Esophagus muscularis mucosa (tissue), 4 donors: ENCODE results near the gene RHBDL3. TPM values are rescaled to one million over a fixed set of nuclear protein-coding genes. Genes with fewer than 3 reads are reported as not detected.
A peak's percentile ranks its signal among the peaks of the same experiment; 100 is the strongest.

Experiments
- DNase-seq: peaks from one replicate; pipeline ENCODE4 v3.0.0-alpha.2; 2017; ENCODE audit errors: extremely low spot score
- H3K27ac ChIP-seq, 4 donors: fragments of 200-600 bp; sonication (generic); replicated peaks in 1 of 4; 1 replicate in 3 of 4; 2 replicates in 1 of 4; pipeline ENCODE4 v1.5.1; 2016 to 2019; ENCODE audit warnings: mild to moderate bottlenecking in 1 of 4
- H3K27me3 ChIP-seq, 4 donors: fragments of 200-600 bp; sonication (generic); one replicate each; pipeline versions ENCODE4 v1.5.1 to v1.6.0; 2016 to 2019
- H3K36me3 ChIP-seq, 4 donors: fragments of 200-600 bp; sonication (generic); one replicate each; pipeline ENCODE4 v1.5.1; 2016 to 2019
- H3K4me1 ChIP-seq, 4 donors: fragments of 200-600 bp; sonication (generic); one replicate each; pipeline ENCODE4 v1.5.1; 2016 to 2019
- H3K4me3 ChIP-seq, 4 donors: fragments of 200-600 bp; sonication (generic); 1 replicate in 2 of 4; 2 replicates in 2 of 4; pipeline ENCODE4 v1.5.1; 2016 to 2019; ENCODE audit warnings: mild to moderate bottlenecking in 4 of 4, moderate library complexity in 1 of 4
- H3K9me3 ChIP-seq, 4 donors: fragments of 200-600 bp; sonication (generic); 1 replicate in 3 of 4; 2 replicates in 1 of 4; pipeline ENCODE4 v1.5.1; 2016 to 2019
- EP300 ChIP-seq: sonication (generic); formaldehyde crosslinking; IDR thresholded peaks from one replicate; pipeline ENCODE4 v1.6.1; 2017; ENCODE audit warnings: antibody characterized with exemption
- POLR2A ChIP-seq: fragments of 450-650 bp; IDR thresholded peaks from one replicate; pipeline ENCODE4 v1.6.1; 2017; ENCODE audit warnings: antibody characterized with exemption, moderate library complexity, mild to moderate bottlenecking, low read depth
- POLR2AphosphoS5 ChIP-seq, 2 donors: sonication (generic); formaldehyde crosslinking; IDR thresholded peaks; one replicate each; pipeline ENCODE4 v1.6.1; 2017; ENCODE audit warnings: antibody characterized with exemption in 2 of 2
- WGBS: methylation state at CpG from one replicate; pipeline ENCODE4 v1.1.5; 2018; 5-methylcytosine and 5-hydroxymethylcytosine counted together
- intact Hi-C: fragments of 100-400 bp; cut with DNase I; formaldehyde crosslinking; loops from one replicate; pipeline ENCODE4 v1.15.1; 2023
- total RNA-seq, 4 donors: library from RNA; depleted of rRNA; stranded (reverse); fragments of >200 nt; gene quantifications; one replicate each; pipeline versions ENCODE4 v1.1.0 to v1.2.1, GENCODE V29; 2016
- TF ChIP-seq, protein P1 (sequence below), 3 experiments: fragments of 200-600 bp in 2 of 3; fragments of 450-650 bp in 1 of 3; sonication (generic) in 2 of 3; IDR thresholded peaks; one replicate each; pipeline ENCODE4 v1.5.1; 2017 to 2019; ENCODE audit warnings: antibody characterized with exemption in 3 of 3, mild to moderate bottlenecking in 2 of 3, moderate library complexity in 1 of 3

The RHBDL3 gene
- total RNA-seq, 4 donors from 2014 or later, result 0.42 to 2.1 (median 1.0) TPM

DNA sequence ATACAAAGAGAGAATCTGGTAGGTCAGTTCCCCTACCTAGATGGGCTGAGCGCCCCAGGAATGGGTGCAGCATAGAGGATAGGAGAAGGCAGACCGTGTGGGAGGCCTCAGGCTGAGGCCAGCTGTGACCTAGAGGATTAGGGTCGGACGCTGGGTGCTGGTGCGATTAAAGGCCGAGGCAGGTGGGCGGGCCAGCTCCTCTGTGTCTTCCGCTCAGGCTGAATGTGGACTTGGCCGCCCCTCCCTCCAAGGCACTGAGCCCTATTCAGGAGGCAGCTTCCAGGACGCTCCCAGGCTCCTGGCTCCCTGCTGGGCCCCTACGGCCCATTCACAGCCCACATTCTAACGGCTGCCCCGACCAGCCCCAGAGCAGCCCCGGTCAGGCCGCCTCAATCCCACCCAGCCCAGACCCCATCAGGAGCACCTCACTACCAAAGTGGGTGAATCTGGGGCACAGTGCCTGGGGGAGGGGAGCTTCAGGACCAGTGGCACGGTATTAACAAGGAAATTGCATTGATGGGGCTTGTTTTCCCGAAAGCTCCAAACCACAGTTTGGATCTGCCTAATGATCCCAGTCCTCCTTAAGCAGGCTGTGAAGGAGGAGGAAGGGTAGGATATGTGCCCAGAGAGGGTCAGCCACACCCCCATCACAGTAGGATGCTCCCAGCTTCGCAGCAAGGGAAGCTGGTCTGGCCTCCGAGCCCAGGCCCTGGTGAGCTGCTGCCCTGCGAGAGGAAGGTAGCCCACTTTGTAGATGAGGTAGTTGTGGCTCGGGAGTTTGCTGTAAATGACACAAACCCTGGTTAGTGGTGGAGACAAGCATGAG, 14.5 kb downstream of the RHBDL3 start:
- TF ChIP-seq, protein P1, sequence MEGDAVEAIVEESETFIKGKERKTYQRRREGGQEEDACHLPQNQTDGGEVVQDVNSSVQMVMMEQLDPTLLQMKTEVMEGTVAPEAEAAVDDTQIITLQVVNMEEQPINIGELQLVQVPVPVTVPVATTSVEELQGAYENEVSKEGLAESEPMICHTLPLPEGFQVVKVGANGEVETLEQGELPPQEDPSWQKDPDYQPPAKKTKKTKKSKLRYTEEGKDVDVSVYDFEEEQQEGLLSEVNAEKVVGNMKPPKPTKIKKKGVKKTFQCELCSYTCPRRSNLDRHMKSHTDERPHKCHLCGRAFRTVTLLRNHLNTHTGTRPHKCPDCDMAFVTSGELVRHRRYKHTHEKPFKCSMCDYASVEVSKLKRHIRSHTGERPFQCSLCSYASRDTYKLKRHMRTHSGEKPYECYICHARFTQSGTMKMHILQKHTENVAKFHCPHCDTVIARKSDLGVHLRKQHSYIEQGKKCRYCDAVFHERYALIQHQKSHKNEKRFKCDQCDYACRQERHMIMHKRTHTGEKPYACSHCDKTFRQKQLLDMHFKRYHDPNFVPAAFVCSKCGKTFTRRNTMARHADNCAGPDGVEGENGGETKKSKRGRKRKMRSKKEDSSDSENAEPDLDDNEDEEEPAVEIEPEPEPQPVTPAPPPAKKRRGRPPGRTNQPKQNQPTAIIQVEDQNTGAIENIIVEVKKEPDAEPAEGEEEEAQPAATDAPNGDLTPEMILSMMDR (IDR thresholded peaks at IDR 0.05), result no peak
- TF ChIP-seq POLR2AphosphoS5 (IDR thresholded peaks at IDR 0.05) (no peak), POLR2A (no peak), EP300 (no peak)
- intact Hi-C loops, result no loop called here
- Histone ChIP-seq H3K36me3 (no peaks in the 10 kb centered on the region), H3K27me3 (peaks cover 0 to 28% (median 2%) of the 10 kb centered on the region in 4 donors), H3K4me3 (no peak overlapping the region), H3K9me3 (no peaks in the 10 kb centered on the region), H3K4me1 (peaks cover 0 to 17% (median 4%) of the 10 kb centered on the region in 4 donors), H3K27ac (no peak overlapping the region)
- DNase-seq, result no peak
- 84% methylated on average over 14 of the region's 21 CpGs for WGBS

DNA sequence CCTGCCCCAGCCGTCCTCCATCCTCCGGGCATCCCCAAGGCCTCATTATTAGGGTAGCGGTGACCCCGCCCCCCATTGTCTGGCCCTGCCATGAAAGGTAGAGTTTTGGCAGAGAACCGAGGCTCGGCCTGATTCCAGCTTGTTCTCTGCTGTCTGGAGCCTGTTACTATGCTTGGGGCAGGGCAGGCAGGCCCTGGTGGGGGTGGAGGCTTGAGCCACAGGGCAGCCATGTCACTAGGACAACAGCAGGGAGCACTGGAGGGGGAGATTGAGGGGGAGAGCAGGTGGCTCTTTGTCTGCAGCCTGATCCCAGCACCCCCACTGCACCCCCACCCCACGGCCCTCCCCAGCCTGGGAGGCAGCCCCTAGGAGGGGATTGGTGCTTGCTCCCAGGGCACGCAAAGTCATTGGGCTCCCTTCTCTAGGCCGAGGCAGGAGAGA, 15.4 kb downstream of the RHBDL3 start:
- Histone ChIP-seq H3K4me1 (peaks cover 0 to 11% (median 4%) of the 10 kb centered on the region in 4 donors), H3K9me3 (no peaks in the 10 kb centered on the region), H3K27ac (no peak overlapping the region), H3K4me3 (no peak overlapping the region), H3K27me3 (peaks cover 0 to 19% (median 2%) of the 10 kb centered on the region in 4 donors), H3K36me3 (no peaks in the 10 kb centered on the region)
- intact Hi-C loops, result no loop called here
- WGBS, result 60% methylated on average over 7 of the region's 9 CpGs
- TF ChIP-seq POLR2AphosphoS5 (IDR thresholded peaks at IDR 0.05) (peak in 1 of 2 donors; percentile 20), EP300 (no peak)
- DNase-seq, result no peak

DNA sequence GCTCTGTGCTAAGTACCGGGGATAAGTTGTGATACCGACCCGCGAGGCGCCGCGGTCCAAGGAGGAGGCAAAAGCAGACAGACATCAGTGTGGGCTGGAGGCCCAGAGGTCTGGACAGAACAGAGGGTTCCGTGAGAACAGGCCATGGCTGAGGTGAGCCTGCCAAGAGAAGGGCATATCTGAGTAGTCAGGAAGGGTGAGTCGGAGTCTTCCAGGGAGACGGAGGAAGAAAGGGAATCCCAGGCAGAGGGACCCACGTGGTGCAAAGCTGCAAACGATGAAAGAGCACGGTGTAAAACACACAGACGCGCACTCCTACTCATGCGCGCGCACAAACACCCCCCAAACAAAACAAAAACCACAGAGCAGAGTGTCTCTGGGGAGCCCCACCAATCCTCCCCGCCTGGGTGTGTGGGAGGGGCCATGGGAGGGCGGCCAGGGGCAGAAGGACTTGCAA, 18.1 kb downstream of the RHBDL3 start:
- H3K27ac ChIP-seq, result no peak overlapping the region
- peaks cover 0 to 19% (median 0%) of the 10 kb centered on the region in 4 donors for H3K27me3 ChIP-seq
- no peak for DNase-seq
- H3K9me3 ChIP-seq, result no peaks in the 10 kb centered on the region
- H3K4me1 ChIP-seq, result peaks cover 0 to 11% (median 4%) of the 10 kb centered on the region in 4 donors
- intact Hi-C loops, result no loop called here
- TF ChIP-seq EP300 (no peak), POLR2AphosphoS5 (IDR thresholded peaks at IDR 0.05) (no peak), POLR2A (no peak)
- TF ChIP-seq, protein P1 (IDR thresholded peaks at IDR 0.05), result no peak
- no peak overlapping the region for H3K4me3 ChIP-seq
- no peaks in the 10 kb centered on the region for H3K36me3 ChIP-seq
- WGBS, result 85% methylated on average over 20 of the region's 20 CpGs

DNA sequence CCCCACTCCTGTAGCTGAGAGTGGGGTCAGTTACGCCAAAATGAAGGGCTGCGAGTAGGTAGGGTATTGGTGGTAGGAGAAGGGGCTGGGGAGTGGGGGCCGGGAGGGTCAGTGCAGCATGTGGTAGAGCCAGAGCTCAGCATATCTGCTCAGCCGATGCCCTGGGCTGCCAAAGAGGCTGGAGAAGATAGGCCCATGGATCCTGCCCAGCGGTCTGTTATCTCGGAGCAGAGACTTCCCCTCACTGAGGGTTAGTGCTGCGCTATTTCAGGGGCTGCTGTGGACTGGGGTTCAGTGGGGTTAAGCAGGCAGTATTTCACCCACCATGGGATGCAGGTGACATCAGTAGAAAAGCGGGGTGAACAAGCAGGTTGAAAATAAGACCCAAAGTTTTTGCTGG, 19.7 kb downstream of the RHBDL3 start:
- no peaks in the 10 kb centered on the region for H3K36me3 ChIP-seq
- TF ChIP-seq POLR2AphosphoS5 (IDR thresholded peaks at IDR 0.05) (no peak), POLR2A (no peak), EP300 (no peak)
- TF ChIP-seq, protein P1 (IDR thresholded peaks at IDR 0.05), result no peak
- intact Hi-C loops, result no loop called here
- no peak for DNase-seq
- H3K9me3 ChIP-seq, result no peaks in the 10 kb centered on the region
- H3K27ac ChIP-seq, result no peak overlapping the region
- peaks cover 0 to 19% (median 0%) of the 10 kb centered on the region in 4 donors for H3K27me3 ChIP-seq
- H3K4me3 ChIP-seq, result no peak overlapping the region
- WGBS, result 86% methylated on average over 8 of the region's 8 CpGs
- peaks cover 0 to 11% (median 3%) of the 10 kb centered on the region in 4 donors for H3K4me1 ChIP-seq

DNA sequence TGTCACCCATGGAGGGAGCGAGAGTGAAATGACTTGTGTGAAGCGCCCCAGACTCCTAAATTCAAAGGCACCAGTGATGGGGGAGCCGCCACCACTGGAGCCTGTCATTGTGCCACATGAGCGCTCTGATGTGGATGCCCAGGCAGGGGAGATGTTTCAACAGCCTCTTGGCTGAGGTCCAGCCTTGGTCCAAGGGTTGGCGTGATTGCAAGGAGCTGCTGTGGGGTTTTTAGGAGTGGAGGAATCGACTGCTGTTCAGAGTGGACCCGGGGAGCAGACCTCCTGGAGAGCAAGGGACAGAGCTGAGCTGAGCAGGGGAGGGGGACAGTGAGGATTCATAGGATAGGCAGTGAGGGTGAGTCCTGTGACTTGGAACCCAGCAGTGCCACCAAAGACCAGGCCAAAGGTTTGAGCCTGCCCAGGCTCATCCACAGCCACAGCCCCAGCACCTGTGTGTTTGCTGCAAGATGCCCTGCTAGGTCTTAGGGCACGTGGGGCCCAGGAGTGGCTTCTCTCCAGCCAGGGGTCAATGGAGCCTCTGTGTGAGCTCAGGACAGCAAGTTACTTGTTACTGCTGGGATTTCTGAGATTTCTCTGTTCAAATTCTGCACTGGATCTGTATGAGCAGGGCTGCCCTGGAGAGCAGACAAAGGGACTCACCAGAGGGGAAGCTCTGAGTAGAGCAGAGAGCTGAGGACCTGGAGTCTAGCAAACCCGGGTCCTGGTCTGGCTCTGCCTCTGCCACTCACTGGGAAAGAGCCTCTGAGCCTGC, 20.3 kb downstream of the RHBDL3 start:
- Histone ChIP-seq H3K36me3 (no peaks in the 10 kb centered on the region), H3K4me3 (no peak overlapping the region), H3K4me1 (peaks cover 0 to 5% (median 2%) of the 10 kb centered on the region in 4 donors), H3K27me3 (peaks cover 0 to 16% (median 0%) of the 10 kb centered on the region in 4 donors), H3K9me3 (no peaks in the 10 kb centered on the region), H3K27ac (no peak overlapping the region)
- TF ChIP-seq POLR2A (no peak), EP300 (no peak), POLR2AphosphoS5 (IDR thresholded peaks at IDR 0.05) (no peak)
- TF ChIP-seq, protein P1 (IDR thresholded peaks at IDR 0.05), result no peak
- intact Hi-C loops, result no loop called here
- no peak for DNase-seq
- 76% methylated on average over 9 of the region's 9 CpGs for WGBS
